HG02852 (cell line): ENCODE measurements around the gene CAMK2A.
"Not testable (repeated sequence)": the region's sequence is repeated elsewhere in the genome, so short reads cannot be mapped to it uniquely, and the experiment has no call there.

Experiments
- ATAC-seq: cut with Tn5 transposase; IDR thresholded peaks from one replicate; pipeline ENCODE4 v1.9.1; 2021; ENCODE audit warnings: mild to moderate bottlenecking, moderate library complexity; ENCODE audit not compliant: unreplicated experiment

CAMK2A gene

DNA sequence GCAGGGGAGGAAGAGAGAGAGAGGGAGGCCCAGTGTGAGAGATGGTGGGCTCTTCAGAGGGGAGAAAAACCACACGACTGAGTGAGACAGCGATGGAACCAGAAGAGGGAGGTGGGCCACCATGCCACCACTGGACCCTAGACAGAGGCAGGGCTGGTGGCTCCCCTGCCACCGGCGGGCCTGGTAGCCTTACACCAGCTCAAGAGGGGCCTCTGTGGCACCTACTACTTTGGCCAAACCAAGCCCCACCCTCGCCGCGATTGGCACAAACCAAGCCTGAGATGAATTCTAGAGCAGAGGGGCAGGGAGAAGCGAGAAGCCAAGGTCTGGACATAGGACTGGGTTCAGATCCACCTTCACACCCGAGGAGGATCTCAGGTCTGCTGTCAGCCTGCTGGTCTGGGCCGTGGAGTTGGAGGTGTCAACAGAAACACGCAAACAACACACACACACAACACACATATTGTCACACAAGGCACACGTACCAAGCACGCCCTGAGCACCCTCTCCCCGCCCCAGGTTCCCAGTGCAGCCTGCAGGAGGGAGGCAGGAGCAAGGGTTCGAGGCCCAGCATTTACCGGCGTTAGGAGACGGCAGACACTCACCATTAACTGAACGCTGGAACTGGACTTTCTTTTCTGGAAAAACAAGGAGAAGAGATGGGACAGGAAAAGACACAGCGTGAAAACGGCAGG, 50.3 kb downstream of the CAMK2A start:
- no peak for ATAC-seq

DNA sequence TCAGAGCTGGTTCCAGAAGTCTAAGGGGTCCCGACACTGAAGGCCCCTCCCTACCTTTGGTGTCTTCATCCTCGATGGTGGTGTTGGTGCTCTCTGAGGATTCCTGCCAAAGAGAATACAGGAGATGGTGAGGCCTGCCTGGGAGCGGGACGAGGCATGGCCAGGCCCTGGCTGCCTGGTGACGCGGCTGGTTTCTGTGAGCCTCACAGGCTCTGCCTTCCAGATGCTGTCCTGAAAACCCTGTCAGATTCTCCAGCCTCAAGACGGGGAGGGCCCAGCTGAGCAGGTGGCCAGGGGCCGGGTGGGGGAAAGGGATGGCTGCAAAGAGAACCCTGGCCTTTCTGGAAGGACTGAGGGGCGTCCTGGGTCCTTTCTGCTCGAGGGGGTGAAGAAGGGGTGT, 50.9 kb downstream of the CAMK2A start:
- ATAC-seq: no peak

DNA sequence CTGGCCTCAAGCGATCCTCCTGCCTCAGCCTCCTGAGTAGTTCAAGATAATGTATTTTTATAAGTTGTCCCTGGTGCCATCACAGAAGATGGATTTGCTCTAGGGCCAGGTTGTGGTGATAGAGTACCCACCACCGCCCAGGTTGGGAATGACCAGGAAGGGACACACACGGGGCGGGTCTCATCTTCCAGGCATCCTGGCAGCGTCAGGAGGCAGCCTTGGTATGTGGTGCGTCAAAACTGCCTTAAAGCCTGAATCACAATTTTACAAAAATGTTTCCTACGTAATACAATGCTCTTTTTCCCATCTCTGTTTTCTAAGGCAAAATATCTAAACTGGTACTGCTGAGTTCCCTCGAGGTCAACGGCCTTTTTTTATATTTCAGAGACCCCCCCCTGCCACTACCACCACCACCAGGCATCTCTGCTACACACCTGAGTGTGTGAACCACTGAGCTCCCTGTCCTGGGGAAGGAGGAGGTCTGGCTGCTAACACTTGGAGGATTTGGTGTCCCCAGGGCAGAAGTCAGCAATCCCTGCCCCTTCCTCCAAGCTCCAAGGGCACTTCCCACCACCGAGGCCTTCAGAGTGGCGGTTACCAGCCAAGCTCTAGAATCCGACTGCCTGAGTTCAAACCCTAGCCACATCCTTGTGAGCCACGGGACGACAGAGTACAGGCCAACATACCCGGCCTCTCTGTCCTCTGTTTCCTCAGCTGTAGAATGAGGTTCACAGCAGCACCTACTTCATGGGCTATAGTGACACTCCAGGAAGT, 52.4 kb downstream of the CAMK2A start:
- ATAC-seq: no peak

DNA sequence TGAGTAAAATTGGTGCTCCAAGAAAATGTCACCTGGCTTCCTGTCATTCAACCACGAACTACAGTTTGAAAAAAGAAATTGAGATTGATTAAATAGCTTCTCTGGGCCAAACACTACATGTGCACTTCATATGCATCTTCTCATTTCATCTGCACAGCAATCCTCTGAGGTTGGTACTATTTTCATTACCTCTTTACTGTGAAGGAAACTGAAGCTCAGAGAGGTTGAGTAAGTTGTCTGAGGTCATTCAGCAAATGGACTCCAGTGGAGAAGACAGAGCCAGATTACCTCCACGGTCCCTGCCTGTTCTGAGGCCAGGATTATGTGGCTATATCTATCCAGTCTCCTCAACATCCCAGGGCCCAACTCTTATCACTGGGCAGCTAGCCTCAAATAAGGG, 53.3 kb downstream of the CAMK2A start:
- ATAC-seq: no peak

DNA sequence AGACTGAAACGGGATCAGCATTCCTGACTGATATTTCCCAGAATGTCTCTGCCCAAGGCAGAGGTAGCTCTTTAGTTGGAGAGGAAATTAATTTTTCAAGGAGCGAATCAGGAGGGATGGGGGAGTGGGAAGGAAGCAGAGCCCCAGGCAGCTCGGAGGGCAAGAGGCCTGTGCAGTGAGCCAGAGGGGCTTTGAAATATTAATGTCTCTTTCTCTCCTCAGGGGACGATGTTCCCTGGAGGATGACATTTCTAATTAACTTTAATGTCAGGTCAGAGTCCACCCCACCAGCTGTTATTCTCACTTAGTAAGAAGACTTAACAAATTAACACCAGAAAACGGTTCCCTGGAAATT, 54.1 kb downstream of the CAMK2A start:
- ATAC-seq: no peak

DNA sequence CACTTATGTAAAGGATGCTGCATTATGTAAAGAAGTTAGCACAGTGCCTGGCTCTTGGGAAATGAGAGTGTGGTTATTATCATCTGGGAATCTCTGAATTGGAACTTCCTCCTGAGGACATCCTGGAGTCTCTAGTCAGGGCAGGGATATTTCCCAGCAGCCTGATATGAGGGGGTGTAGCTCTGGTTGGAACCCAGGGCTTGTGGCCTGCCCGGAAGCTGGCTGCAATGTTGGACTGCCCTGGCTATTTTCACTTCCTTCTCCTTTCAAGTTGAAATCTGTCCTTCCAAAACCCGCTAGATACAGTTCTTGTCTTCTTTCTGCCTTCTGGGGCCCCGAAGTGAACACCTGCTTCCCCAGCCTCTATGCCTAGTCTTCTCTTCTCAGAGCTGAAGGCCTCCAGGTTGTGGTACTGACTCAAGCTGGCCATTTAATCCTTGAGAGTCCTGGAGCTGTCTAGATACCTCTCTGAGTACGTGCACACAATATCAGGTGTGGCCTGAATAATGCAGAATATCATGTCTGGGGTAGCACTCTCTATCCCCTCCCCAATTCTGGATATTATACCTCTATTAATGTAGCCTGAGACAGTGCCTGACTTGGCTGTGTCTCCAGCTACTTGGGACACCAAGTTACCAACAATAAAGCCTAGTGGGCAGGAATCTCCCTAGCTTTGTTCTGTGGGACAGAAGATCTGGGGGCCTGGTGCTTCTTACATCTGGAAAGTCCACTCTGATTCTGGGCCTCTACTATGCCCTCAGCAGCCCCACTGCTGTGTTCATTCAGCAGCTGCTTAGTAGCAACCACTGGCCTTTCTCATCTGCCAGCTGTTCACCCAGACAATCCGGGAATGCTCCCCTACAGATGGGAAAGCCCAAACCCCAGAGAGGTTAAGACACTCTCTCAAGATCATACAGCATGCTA, 54.7 kb downstream of the CAMK2A start:
- ATAC-seq: no peak

DNA sequence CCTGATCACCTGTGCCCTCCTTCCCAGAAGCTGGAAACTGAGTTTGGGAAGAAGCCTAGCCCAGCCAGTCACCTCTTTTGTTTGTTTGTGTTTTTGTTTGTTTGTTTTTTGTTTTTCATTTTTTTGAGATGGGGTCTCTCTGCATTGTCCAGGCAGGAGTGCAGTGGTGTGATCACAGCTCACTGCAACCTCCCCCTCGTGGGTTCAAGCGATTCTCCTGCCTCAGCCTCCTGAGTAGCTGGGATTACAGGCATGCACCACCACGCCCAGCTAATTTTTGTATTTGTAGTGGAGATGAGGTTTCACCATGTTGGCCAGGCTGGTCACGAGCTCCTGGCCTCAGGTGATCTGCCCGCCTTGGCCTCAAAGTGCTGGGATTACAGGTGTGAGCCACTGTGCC, 55.9 kb downstream of the CAMK2A start:
- ATAC-seq: not testable (repeated sequence)

DNA sequence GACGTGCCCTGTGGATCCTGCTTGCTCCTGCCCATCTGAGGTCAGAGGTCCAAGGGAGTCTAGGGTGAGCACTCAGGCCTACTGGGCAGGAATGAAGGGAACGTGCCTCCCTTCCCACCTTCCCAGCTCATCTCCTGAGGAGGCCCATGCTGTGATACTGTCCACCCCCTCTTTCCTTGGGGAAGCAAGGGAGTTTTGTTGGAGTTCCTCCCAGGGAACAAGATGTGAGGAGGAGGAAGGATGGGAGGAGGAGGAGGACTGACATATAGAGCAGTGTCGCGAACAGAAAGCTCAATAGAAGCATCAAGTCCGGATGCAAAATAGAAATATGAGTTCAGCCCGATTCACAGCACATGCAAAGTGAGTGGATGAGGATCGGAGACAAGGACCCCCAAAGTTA, 58.7 kb downstream of the CAMK2A start:
- ATAC-seq: no peak

DNA sequence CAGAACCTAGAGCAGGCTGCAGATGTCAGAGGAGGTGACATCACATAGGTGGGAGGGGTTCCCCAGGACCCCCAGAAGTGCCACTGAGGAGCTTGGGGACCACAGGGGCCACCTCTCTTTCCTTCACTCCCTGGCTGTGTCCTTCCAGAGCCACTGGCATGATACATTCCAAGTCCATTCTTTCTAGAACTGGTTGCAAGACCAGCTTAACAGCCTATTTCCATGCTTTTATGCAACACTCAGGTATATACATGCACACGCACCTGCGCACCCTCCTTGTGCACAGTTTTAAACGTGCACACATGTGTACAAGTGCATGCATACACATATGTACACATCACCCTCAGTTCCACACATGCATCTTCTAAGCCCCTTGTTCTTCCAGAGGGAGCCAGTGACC, 60.0 kb downstream of the CAMK2A start:
- no peak for ATAC-seq

DNA sequence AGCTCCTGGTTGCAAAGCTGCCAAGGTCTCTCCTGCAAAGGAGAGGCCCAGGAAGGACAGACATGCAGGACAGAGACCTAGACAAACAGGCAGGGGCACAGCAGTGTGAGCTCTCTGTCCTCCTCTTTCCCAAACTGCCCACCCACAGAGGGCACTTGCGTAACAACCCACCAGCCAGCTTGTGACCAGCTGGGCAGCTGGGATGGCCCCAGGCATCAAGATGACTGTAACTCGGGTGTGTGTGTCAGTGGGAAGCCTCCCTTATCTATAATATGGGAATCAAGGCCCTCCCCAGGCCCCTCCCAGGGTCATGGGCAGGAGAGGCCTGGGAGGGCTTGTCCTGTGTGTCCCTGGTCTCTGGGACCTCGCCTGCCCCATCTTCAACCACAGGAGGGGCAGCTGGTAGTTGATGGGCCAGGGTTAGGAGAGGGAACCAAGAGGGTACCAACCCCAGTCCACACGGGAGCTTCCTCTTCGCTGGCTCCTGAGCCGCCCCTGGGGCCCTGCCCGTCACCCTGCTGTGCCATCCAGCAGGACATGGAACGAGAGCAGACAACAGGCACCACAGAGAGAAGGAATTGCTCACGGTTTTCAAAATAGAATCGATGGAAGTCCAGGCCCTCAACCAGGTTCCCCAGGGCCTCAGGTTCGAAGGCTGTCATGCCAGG, 61.8 kb downstream of the CAMK2A start:
- ATAC-seq: no peak

DNA sequence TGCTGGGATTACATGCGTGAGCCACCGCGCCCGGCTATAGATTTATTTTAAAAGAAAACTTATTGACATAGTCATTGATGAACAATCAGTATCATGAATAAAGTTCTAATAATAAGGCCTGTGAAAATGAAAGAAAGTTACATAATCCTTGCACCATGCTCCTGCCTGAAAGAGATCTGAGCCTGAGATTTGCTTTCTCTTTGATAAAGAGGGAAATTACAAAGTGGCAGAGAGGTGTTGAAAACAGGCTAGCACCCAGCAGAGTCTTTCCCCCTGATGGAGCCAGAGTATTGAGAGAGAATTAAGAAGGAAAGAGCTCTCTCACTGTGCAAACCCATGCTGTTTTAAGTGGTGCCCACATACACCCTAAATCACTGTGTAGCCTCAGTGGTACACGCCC, 62.5 kb downstream of the CAMK2A start:
- ATAC-seq: no peak

DNA sequence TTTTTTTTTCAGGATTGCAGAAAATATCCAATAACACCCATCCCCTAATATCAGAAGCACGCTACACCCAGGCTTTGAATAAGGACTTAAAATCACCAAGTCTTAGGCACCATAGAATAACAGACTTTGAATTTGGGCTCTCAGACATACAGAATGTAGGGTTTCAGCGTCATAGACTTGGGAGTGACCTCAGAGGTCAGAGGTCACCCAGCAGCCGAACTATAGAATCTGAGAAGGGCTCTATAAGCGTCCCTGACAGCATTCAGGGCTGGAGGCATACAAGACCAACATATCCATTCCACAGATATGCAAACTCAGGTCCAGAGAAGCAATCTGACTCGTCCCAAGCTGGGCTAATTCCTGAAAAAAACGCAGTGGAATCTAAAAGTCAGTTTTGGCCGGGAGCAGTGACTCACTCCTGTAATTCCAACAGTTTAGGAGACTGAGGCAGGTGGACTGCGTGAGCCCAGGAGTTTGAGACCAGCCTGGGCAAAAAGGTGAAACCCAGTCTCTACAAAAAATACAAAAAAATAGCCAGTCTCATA, 65.0 kb downstream of the CAMK2A start:
- ATAC-seq: no peak

DNA sequence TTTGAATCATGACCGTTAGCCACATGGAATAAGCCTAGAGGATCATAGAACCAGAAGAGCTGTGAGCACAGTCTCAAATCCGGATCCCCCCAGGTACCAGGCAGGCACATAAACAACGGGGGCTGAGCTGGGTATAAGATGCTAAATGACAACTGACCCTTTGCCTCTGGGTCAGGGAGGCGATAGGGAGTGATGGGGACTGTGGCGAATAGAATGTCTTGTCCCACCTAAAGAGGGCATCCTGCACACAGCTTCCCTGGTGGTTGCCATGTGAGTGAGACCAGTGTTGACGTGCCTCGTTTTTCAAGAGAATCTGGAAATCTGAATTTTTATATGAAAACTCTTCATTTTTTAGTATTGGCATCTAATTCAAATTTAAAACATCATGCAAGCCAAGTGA, 66.1 kb downstream of the CAMK2A start:
- no peak for ATAC-seq

DNA sequence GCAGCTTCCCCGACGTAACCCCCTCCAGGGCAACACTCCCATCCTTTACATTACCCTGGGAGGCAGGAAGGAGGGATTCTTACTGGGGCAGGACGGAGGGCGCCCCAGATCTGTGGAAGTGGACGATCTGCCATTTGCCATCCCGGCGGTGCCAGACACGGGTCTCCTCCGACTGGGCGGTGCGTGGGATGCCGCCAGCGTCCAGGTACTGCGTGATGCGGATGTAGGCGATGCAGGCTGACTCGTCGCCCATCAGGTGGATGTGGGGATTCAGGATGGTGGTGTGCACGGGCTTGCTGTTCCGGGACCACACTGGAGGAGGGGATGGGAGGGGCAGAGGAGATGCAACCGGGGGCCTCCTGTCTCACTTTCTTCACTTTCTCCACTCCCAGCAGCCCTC, 66.7 kb downstream of the CAMK2A start:
- no peak for ATAC-seq

DNA sequence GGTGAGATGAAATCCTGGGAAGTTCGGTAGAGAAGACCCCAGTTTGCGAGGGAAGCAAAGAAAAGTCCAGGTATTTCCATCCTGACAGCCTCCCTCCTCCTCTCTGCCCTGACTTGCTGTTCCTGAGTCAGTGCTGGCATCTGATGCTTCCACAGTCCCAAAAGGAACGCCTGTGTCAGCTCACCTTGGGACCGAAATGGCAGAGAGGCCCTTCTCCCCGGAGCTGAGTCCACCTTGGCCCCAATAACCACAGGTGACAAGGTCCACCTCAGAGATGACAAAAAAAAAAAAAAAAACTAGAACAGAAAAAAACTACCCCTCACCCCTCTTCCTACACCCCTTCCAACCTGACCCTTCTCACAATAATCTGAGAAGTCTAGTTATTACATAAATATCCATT, 68.1 kb downstream of the CAMK2A start:
- no peak for ATAC-seq

DNA sequence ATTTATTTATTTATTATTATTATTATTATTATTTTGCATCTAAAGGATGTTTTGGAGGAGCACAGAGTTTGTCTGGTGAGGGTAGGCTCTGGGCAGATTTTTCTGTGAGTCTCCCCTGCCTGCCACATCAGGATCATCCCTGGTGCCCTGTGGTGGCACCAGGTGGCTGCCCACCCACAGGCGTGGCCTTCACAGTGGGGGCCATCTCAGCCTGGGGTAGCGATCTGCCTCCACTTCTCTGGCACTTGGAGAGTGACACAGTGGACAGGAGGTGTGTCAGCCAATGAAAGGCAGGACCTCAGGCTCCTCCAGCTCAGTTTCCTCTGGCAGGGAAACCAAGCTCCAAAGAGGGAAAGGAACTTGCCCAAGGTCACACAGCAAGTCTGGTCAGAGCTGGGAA, 69.7 kb downstream of the CAMK2A start:
- no peak for ATAC-seq

DNA sequence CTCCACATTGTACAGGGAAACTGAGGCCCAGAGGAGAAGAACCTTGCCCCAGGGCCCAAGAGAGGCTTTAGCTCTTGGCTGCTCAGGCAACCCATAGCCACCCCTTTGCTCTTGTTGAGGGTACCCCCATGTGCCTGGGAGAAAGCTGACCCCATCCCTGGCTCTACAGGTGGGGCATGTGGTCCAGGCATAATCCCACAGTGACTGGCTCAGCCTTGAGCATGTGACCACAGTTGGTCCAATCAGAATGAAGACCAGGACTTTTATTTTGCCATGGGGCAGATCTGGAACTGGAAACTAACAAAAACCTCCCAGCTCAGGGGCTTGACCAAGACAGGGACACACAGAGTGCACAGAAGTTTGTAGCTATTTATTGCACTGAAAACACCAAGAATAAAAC, 70.4 kb downstream of the CAMK2A start:
- no peak for ATAC-seq

DNA sequence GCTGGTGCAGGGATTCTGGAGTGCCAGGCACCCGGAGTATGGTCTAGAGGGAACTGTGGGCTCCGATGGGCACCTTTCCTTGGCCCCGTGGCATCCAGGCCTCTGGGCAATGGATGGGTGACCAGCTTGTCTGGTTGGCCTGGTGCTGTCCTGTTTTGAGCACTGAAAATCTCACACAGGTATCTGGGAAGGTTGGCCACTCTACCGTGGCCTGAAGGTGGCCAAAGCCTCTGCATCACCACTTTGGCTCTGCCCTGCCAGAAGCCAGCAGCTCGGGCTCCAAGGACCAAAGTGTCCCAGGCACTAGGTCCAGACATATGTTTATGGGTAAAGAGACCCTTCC, 70.9 kb downstream of the CAMK2A start:
- no peak for ATAC-seq

DNA sequence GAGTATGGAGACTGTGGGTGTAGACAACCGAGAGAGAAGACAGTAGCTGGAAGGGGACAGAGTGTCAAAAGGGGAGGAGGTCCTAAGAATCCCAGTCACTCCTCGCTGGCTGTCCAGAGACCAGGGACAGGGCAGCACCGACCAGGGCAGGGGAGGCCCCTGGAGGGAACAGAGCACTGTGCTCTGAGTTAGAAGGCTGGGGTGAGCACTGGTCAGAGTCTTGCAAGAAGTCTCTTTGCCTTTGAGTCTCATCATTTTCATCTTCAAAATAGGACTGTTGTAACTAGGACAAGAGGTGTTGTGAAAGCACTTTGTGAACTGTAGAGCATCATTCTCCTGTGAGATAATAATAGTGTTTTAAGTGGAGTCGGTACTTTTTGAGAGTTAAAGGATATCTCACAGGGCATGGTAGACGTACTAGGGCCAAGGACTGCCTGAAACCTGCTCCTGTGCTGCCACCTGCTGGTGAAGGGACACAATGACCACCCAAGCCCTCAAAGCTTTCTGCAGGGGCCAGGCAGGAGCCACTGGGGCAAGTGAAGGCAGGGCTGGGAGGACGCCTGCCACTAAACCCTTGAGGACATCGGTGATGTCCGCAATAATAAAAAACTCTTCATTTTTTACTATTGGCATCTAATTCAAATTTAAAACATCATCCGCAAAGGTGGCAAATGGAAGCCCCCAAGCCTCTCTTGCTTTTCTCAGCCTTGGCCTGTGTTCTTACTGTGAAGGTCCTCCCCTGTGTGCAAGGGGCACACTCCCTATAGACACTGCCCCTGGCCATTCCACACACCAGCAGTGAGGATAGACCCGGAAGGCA, 71.5 kb downstream of the CAMK2A start:
- ATAC-seq: peak; percentile 94

DNA sequence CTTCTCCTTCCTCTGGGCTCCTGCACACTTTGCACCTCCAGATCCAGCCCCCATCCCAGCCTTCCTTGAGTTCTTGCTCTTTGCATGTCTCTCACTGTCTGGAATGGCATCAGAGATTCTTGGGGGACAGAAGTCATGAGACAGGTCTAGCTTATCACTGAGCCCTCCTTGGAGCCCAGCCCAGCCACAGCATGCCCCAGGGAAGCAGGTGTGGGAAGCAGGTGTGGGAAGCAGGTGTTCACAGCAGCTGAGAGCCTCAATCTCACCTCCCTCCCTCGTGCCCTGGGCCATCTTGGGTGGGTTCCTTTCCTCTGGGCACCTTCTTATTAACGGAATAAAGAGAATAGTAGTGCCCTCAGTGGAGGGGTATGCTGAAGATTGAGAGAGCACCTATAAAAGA, 72.5 kb downstream of the CAMK2A start:
- no peak for ATAC-seq
